HG02870 (cell line): Measurements from ENCODE around the gene KRTAP16-1.
"Not testable (repeated sequence)": the region's sequence is repeated elsewhere in the genome, so short reads cannot be mapped to it uniquely, and the experiment has no call there.

Experiments used
- ATAC-seq: cut with Tn5 transposase; IDR thresholded peaks from one replicate; pipeline ENCODE4 v1.9.1; 2021; ENCODE audit warnings: mild to moderate bottlenecking, moderate library complexity; ENCODE audit not compliant: unreplicated experiment

The KRTAP16-1 gene

GRCh38 chr17:41302981-41303380, 6.1 kb downstream of the KRTAP16-1 start:
- ATAC-seq: no peak

GRCh38 chr17:41301916-41302901, 6.9 kb downstream of the KRTAP16-1 start, which contains the start of gene KRTAP29-1:
Gene KRTAP29-1 (minus strand): TSS chr17:41302851. CDS start chr17:41302851, 0 bp downstream.
- no peak for ATAC-seq

- ATAC-seq: no peak
These were observed 7.8 kb downstream of the KRTAP16-1 start for GRCh38 chr17:41301204-41301790.

GRCh38 chr17:41298458-41299135, 10.5 kb downstream of the KRTAP16-1 start:
- no peak for ATAC-seq

GRCh38 chr17:41296846-41297245, 12.3 kb downstream of the KRTAP16-1 start:
- no peak for ATAC-seq

DNA sequence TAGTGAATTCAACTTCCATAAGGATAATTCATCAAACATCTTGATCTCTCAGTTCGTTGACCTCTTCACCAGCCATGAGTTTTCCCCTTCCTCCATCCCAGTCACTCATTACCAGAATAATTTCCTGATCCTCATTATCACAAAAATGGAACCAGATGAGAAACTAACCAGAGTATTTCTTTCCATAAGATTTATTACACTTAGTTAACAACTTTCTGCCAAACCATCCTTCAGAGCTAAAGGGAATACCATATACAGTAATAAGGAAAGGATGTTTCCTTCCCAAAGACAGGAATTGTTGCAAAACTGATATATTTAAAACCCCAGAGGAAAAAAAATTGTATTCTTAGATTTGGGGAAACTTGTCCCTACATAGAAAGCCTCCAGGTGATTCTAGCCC, 15.1 kb downstream of the KRTAP16-1 start:
- ATAC-seq: no peak

GRCh38 chr17:41287050-41287449, 22.1 kb downstream of the KRTAP16-1 start:
- ATAC-seq: no peak

- ATAC-seq: no peak
These were observed 24.6 kb downstream of the KRTAP16-1 start for GRCh38 chr17:41284546-41284945.

DNA sequence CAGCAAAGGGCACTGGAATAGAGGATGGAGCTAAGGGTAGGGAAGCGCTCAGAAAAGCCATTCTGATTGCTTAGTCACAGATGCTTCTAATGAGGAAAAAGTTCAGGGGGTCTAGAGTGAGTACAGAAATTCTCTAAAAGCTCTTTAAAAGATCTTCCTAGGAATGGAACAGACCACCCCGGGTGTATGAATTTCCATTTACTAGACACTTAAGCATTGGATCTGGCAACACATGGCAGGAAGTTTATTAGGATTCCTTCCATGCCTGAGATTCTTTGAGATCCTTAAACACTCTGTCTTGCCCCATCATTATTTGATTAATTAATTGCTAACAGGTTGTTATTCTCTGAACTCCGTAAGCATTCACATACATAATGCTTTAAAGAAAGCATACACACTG, 25.1 kb downstream of the KRTAP16-1 start:
- no peak for ATAC-seq

- ATAC-seq: no peak
These were observed 30.7 kb downstream of the KRTAP16-1 start for GRCh38 chr17:41278176-41278955.

DNA sequence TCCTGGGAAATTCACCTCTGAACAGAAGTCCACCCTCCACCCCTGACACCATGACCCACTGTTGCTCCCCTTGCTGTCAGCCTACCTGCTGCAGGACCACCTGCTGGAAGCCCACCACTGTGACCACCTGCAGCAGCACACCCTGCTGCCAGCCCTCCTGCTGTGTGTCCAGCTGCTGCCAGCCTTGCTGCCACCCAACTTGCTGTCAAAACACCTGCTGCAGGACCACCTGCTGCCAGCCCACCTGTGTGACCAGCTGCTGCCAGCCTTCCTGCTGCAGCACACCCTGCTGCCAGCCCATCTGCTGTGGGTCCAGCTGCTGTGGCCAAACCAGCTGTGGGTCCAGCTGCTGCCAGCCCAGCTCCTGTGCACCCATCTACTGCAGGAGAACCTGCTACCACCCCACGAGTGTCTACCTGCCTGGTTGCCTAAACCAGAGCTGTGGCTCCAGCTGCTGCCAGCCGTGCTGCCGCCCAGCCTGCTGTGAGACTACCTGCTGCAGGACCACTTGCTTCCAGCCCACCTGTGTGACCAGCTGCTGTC, 33.4 kb downstream of the KRTAP16-1 start, which contains the start of gene KRTAP9-7:
Gene KRTAP9-7 (plus strand): TSS at position 51 of the 543 bp plus-strand sequence. CDS start 0 bp downstream, at position 51.
- ATAC-seq: not testable (repeated sequence)

DNA sequence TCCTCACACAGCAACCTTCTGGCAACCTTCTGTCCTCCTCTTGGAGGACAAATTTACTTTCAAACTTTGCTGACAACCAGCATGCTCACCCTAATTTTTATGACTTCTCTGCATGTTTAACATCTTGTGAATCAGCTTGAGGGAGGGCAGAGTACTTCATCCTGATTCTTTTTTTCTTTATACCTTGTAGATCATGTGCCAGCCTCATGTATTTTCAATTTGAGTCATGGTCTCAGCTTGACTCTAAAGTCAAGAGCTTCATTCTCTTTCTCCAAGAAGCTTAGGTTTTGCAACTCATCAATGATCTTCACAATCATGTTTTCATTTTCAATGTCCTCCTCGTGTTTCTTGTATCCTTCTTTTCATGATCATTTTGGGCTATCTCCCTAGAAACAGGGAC, 37.3 kb downstream of the KRTAP16-1 start:
- no peak for ATAC-seq

GRCh38 chr17:41271323-41271722, 37.8 kb downstream of the KRTAP16-1 start:
- ATAC-seq: not testable (repeated sequence)

- no peak for ATAC-seq
These were observed 41.4 kb downstream of the KRTAP16-1 start for GRCh38 chr17:41267711-41268110.

GRCh38 chr17:41265078-41265477, 44.0 kb downstream of the KRTAP16-1 start, which contains the start of gene KRTAP9-6:
Gene KRTAP9-6 (plus strand): TSS chr17:41265378. CDS start chr17:41265378, 0 bp downstream.
- ATAC-seq: no peak

DNA sequence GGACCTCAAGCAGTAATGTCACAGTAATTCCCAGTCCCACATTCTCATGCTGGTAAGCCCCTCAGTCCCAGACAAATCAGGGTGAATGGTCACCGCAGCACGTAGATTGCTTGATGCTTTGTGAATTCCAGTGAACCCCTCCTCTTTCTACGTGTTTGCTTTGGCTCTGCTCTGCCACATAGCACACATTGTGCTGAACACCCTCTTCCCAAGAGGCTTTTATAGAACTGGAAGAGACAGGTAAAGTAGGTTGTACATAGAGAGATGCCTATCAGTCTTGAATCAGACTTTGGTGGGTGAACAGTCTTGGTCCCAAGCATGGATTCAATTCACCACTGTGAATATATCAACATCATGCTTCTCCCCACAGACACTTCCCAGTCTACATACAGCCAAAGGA, 44.5 kb downstream of the KRTAP16-1 start:
- no peak for ATAC-seq

DNA sequence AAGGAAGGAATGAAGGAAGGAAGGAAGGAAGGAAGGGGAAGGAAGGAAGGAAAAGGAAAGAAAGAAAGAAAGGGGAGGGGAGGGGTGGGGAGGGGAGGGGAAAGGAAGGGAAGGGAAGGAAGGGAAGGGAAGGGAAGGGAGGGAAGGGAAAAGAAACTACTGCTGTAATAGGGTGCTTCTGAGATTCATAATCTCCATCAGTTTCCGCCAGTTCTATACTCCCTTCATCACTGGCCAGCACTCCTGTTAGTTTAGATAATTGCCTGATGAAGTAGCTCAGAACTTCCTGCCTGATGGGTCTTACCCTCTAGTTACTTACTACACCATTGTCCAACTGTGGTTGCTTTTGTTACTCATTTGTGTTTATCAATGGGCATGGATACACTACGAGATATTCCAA, 45.9 kb downstream of the KRTAP16-1 start:
- no peak for ATAC-seq

- ATAC-seq: no peak
These were observed 50.7 kb downstream of the KRTAP16-1 start for GRCh38 chr17:41258406-41258805.
